Endothelial cell of umbilical vein (primary cell): ENCODE measurements around the gene SEMA4D. TPM values are rescaled to one million over a fixed set of nuclear protein-coding genes. Genes with fewer than 3 reads are reported as not detected.

Source experiments
- BruUV-seq: library from RNA; stranded (reverse); fragments of 400-500 nt; replicated peaks from 2 replicates; lab custom pipeline; 2021; lab: Mats Ljungman, UMichigan
- CTCF ChIA-PET: fragments of 300-600, 350-600 bp; sonication (Branson Sonifier 250); formaldehyde crosslinking; loops from one replicate; lab custom pipeline; 2021; ENCODE audit warnings: antibody characterized with exemption, inconsistent platforms; lab: Charles Lee
- POLR2A ChIA-PET: fragments of 300-600, 350-600 bp; sonication (Branson Sonifier 250); formaldehyde crosslinking; loops from one replicate; lab custom pipeline; 2021; ENCODE audit warnings: antibody characterized with exemption, inconsistent platforms; lab: Charles Lee
- DNase-seq: peaks from one replicate; pipeline ENCODE4 v3.0.0-alpha.2; 2011; ENCODE audit warnings: low read depth, low spot score
- FAIRE-seq: peaks from 2 replicates; lab custom pipeline; 2011; peaks lifted over from hg19 to GRCh38; lab: Jason Lieb, UNC
- H2AFZ ChIP-seq: 2 replicates; pipeline ENCODE4 v1.6.0; 2012; ENCODE audit warnings: low read depth, low read length, control low read depth, inconsistent platforms
- H3K27ac ChIP-seq: 2 replicates; pipeline ENCODE4 v1.5.1; 2011; ENCODE audit warnings: low read depth, mild to moderate bottlenecking, control low read depth, low read length, moderate library complexity; ENCODE audit not compliant: insufficient read depth
- H3K27me3 ChIP-seq, 2 experiments: 2 replicates each; pipeline versions ENCODE4 v1.6.0 to v1.6.1; 2011; ENCODE audit warnings: low read length in 2 of 2, mixed read lengths in 1 of 2; ENCODE audit not compliant: control insufficient read depth in 2 of 2, insufficient read depth in 2 of 2
- H3K36me3 ChIP-seq, 2 experiments: 2 replicates in 1 of 2; 3 replicates in 1 of 2; pipeline ENCODE4 v1.5.1; 2011; ENCODE audit warnings: low read length in 2 of 2, mild to moderate bottlenecking in 1 of 2, moderate library complexity in 1 of 2; ENCODE audit not compliant: control insufficient read depth in 2 of 2, insufficient read depth in 2 of 2; ENCODE audit errors: extremely low read depth in 1 of 2
- H3K4me1 ChIP-seq: 3 replicates; pipeline ENCODE4 v1.5.1; 2011; ENCODE audit warnings: mild to moderate bottlenecking, low read length; ENCODE audit not compliant: control insufficient read depth, insufficient read depth; ENCODE audit errors: extremely low read depth
- H3K4me2 ChIP-seq: 2 replicates; pipeline ENCODE4 v1.6.1; 2011; ENCODE audit warnings: low read length, control low read depth, mixed read lengths; ENCODE audit not compliant: insufficient read depth
- H3K4me3 ChIP-seq, 3 experiments: fragments of 200-600 bp in 1 of 3; sonication (generic), shearing (Covaris generic) in 1 of 3; replicated peaks in 1 of 3; 2 replicates each; pipeline ENCODE4 v1.5.1; 2011 to 2016; ENCODE audit warnings: control low read depth in 3 of 3, low read length in 3 of 3, mild to moderate bottlenecking in 2 of 3, inconsistent platforms in 1 of 3, low read depth in 1 of 3, moderate library complexity in 1 of 3; ENCODE audit not compliant: insufficient read depth in 1 of 3
- H3K79me2 ChIP-seq: 2 replicates; pipeline ENCODE4 v1.6.0; 2012; ENCODE audit warnings: low read length, inconsistent platforms; ENCODE audit not compliant: control insufficient read depth, insufficient read depth
- H3K9ac ChIP-seq: replicated peaks from 2 replicates; pipeline ENCODE3; 2011; ENCODE audit warnings: low read length, control low read depth; ENCODE audit not compliant: insufficient read depth; ENCODE audit errors: extremely low read depth
- H3K9me1 ChIP-seq: replicated peaks from 3 replicates; pipeline ENCODE4 v1.6.0; 2011; ENCODE audit warnings: mild to moderate bottlenecking, low read length; ENCODE audit not compliant: control insufficient read depth, insufficient read depth; ENCODE audit errors: extremely low read depth
- H3K9me3 ChIP-seq: replicated peaks from 2 replicates; pipeline ENCODE4 v1.5.1; 2012; ENCODE audit warnings: low read length, inconsistent platforms; ENCODE audit not compliant: control insufficient read depth, insufficient read depth
- H4K20me1 ChIP-seq: replicated peaks from 2 replicates; pipeline ENCODE3; 2011; ENCODE audit warnings: mild to moderate bottlenecking, low read length; ENCODE audit not compliant: control insufficient read depth, insufficient read depth; ENCODE audit errors: extremely low read depth
- CTCF ChIP-seq, 2 donors: IDR thresholded peaks; 1 replicate in 1 of 2; 2 replicates in 1 of 2; pipeline ENCODE4 v1.5.1; 2011; ENCODE audit warnings: low read length in 2 of 2, mild to moderate bottlenecking in 2 of 2, moderate library complexity in 2 of 2, control low read depth in 1 of 2, inconsistent platforms in 1 of 2, low read depth in 1 of 2; ENCODE audit not compliant: insufficient read depth in 1 of 2; ENCODE audit errors: extremely low read depth in 1 of 2
- EZH2 ChIP-seq: IDR thresholded peaks from 2 replicates; pipeline ENCODE4 v1.6.1; 2012; ENCODE audit warnings: borderline replicate concordance, low read depth, mild to moderate bottlenecking, moderate library complexity, low read length, inconsistent platforms; ENCODE audit not compliant: severe bottlenecking
- FOS ChIP-seq: IDR thresholded peaks from 2 replicates; pipeline ENCODE4 v1.6.1; 2011; ENCODE audit warnings: mild to moderate bottlenecking, low read length, moderate library complexity, borderline replicate concordance; ENCODE audit not compliant: insufficient read depth
- GATA2 ChIP-seq: IDR thresholded peaks from 2 replicates; pipeline ENCODE4 v1.7.0; 2011; ENCODE audit warnings: low read depth, mild to moderate bottlenecking, moderate library complexity, mixed read lengths, low read length; ENCODE audit not compliant: insufficient read length, insufficient read depth
- JUN ChIP-seq: IDR thresholded peaks from 2 replicates; pipeline ENCODE4 v1.6.1; 2011; ENCODE audit warnings: borderline replicate concordance, low read depth; ENCODE audit not compliant: insufficient read length, insufficient read depth
- MYC ChIP-seq: IDR thresholded peaks from one replicate; pipeline ENCODE4 v1.6.1; 2011; ENCODE audit warnings: mild to moderate bottlenecking, low read depth, low read length
- POLR2A ChIP-seq: IDR thresholded peaks from 2 replicates; pipeline ENCODE4 v1.6.1; 2012; ENCODE audit warnings: low read depth, mild to moderate bottlenecking, control low read depth, low read length
- POLR2AphosphoS5 ChIP-seq: IDR thresholded peaks from 2 replicates; pipeline ENCODE4 v1.6.1; 2012; ENCODE audit warnings: low read depth, mild to moderate bottlenecking, control low read depth, low read length, moderate library complexity; ENCODE audit not compliant: insufficient read depth
- dilution Hi-C: fragments of 300-500 bp; cut with MboI; formaldehyde crosslinking; loops from one replicate; pipeline ENCODE4 v1.15.0; 2019; ENCODE audit warnings: low sequenced_read_pairs; ENCODE audit not compliant: extremely low pct_ligation_motif_present
- intact Hi-C: fragments of 100-400 bp; cut with micrococcal nuclease; formaldehyde crosslinking; loops from one replicate; pipeline ENCODE4 v1.10.0; 2022
- polyA plus RNA-seq, 4 experiments: library from polyadenylated mRNA; depleted of rRNA in 3 of 4; stranded (reverse) in 3 of 4; unstranded in 1 of 4; fragments of >200 nt; gene quantifications; 2 replicates each; pipeline versions ENCODE4 v1.2.1 to v1.2.3, GENCODE V29; 2011 to 2012; ENCODE audit warnings: missing spikeins in 1 of 4
- total RNA-seq: library from RNA; stranded (reverse); gene quantifications from 2 replicates; pipeline ENCODE4 v1.2.3, GENCODE V29; 2021

Gene SEMA4D
- total and polyA plus RNA-seq, 2 donors (not counting 3 experiments of a cell fraction or from before 2014, with no cell fraction given): 3.9 to 15.7 TPM

GRCh38 chr9:89498852-89499480, 1.1 kb upstream of the SEMA4D start:
- Histone ChIP-seq H3K27me3 (peaks cover 2 to 4% of the 10 kb centered on the region in 2 experiments), H3K4me1 (peaks cover 4% of the 10 kb centered on the region), H3K9me3 (no peaks in the 10 kb centered on the region), H3K4me2 (no peak overlapping the region), H4K20me1 (no peaks in the 10 kb centered on the region), H3K27ac (no peak overlapping the region), H3K36me3 (no peaks in the 10 kb centered on the region), H3K9me1 (no peaks in the 10 kb centered on the region), H3K9ac (no peak overlapping the region), H3K79me2 (no peaks in the 10 kb centered on the region), H3K4me3 (no peak overlapping the region), H2AFZ (no peak overlapping the region)
- intact Hi-C loops: loop anchor here (1.0 kb wide), 2 partner anchors 22 to 181 kb away; partner anchors contain the start of gene SECISBP2
- POLR2A ChIA-PET: no interaction called here
- no peak for FAIRE-seq
- DNase-seq: no peak
- dilution Hi-C loops: no loop called here
- CTCF ChIA-PET: interaction anchor here (0.8 to 1.2 kb wide), 2 partner anchors 50 to 70 kb away, joined by 3 to 7 read pairs; no protein-coding TSS in a partner anchor
- TF ChIP-seq CTCF (IDR thresholded peaks at IDR 0.05; ENCODE audit: extremely low read depth in 1 of 2, insufficient read depth in 1 of 2, low read depth in 1 of 2, low read length in 2 of 2): no peak
- no peak for TF ChIP-seq MYC
- no peak for TF ChIP-seq EZH2
- no peak for TF ChIP-seq JUN
- no peak for TF ChIP-seq POLR2AphosphoS5
- TF ChIP-seq GATA2: no peak
- TF ChIP-seq FOS: no peak
- no peak for TF ChIP-seq POLR2A
- BruUV-seq: no TSS peak
